Muscle of leg (tissue), 11 donors: ENCODE measurements around the gene TNNC2. TPM values are rescaled to one million over a fixed set of nuclear protein-coding genes. Genes with fewer than 3 reads are reported as not detected.
"Not testable (repeated sequence)": the region's sequence is repeated elsewhere in the genome, so short reads cannot be mapped to it uniquely, and the experiment has no call there.

Experiments used
- DNase-seq: peaks from one replicate; pipeline ENCODE4 v3.0.0; 2013
- H3K27ac ChIP-seq: one replicate; pipeline ENCODE4 v1.5.1; 2013; ENCODE audit warnings: mild to moderate bottlenecking, low read length, control low read depth
- H3K27me3 ChIP-seq: one replicate; pipeline ENCODE4 v1.6.1; 2013; ENCODE audit warnings: low read length; ENCODE audit not compliant: control insufficient read depth, insufficient read depth
- H3K36me3 ChIP-seq: one replicate; pipeline ENCODE4 v1.6.1; 2013; ENCODE audit warnings: low read length; ENCODE audit not compliant: control insufficient read depth, insufficient read depth
- H3K4me1 ChIP-seq: one replicate; pipeline ENCODE4 v1.6.1; 2013; ENCODE audit warnings: low read length; ENCODE audit not compliant: control insufficient read depth, insufficient read depth
- H3K4me3 ChIP-seq: one replicate; pipeline ENCODE4 v1.5.1; 2013; ENCODE audit warnings: low read length, control low read depth
- H3K9me3 ChIP-seq: replicated peaks from 2 replicates; pipeline ENCODE4 v1.6.1; 2013; ENCODE audit warnings: low read depth, low read length; ENCODE audit not compliant: control insufficient read depth
- WGBS: methylation state at CpG from one replicate; pipeline ENCODE4 v1.1.5; 2013; ENCODE audit warnings: missing lambda C conversion rate; ENCODE audit not compliant: insufficient coverage; 5-methylcytosine and 5-hydroxymethylcytosine counted together
- polyA plus RNA-seq, 8 donors: library from polyadenylated mRNA; unstranded; fragments of 120-200 nt; gene quantifications; one replicate each; pipeline versions ENCODE4 v1.2.1 to v1.2.3, GENCODE V29; 2013; ENCODE audit warnings: inconsistent platforms in 1 of 8, low replicate concordance in 1 of 8; ENCODE audit not compliant: insufficient read length in 8 of 8, insufficient read depth in 1 of 8
- total RNA-seq: library from RNA; stranded (reverse); fragments of 120-200 nt; gene quantifications from one replicate; pipeline ENCODE4 v1.2.4, GENCODE V29; 2013

The TNNC2 gene
- total and polyA plus RNA-seq, 9 donors = 3,151 to 8,511 (median 6,530) TPM

- H3K9me3 ChIP-seq = no peaks in the 10 kb centered on the region
- DNase-seq = peak; percentile 68
- peaks cover 29% of the 10 kb centered on the region for H3K36me3 ChIP-seq
- no peaks in the 10 kb centered on the region for H3K27me3 ChIP-seq
- H3K4me1 ChIP-seq = peaks cover 32% of the 10 kb centered on the region
- 33% methylated on average over 4 of the region's 5 CpGs for WGBS
- peak overlapping the region; percentile 5 for H3K4me3 ChIP-seq
- H3K27ac ChIP-seq = peak overlapping the region; percentile 59
These were observed 8.7 kb upstream of the TNNC2 start for GRCh38 chr20:45835825-45836224.

DNA sequence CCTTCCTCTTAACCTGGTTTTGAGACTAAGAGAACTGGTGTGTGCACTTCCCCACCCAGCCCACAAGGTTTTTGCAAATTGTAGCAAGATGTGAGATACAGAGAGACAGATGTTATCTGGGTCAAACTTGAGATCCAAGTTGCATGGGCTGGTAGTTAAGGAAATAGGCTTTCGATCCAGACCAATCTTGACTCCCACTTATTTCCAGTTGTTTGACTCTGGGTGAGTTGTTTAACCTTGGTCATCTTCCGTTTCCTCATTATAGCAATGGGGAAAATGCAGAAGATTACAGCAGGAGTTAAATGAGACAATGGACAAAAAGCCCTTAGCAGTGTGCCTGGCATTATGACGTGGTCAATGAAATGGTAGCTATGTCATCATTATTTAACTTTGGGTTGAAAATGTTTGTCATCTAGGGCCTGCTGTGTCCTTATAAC, 8.2 kb upstream of the TNNC2 start:
- no peaks in the 10 kb centered on the region for H3K27me3 ChIP-seq
- WGBS = 80% methylated on average over 1 of the region's 3 CpGs
- DNase-seq = no peak
- H3K36me3 ChIP-seq = peaks cover 25% of the 10 kb centered on the region
- peaks cover 32% of the 10 kb centered on the region for H3K4me1 ChIP-seq
- H3K27ac ChIP-seq = peak overlapping the region; percentile 59
- no peaks in the 10 kb centered on the region for H3K9me3 ChIP-seq
- H3K4me3 ChIP-seq = peak overlapping the region; percentile 5

DNA sequence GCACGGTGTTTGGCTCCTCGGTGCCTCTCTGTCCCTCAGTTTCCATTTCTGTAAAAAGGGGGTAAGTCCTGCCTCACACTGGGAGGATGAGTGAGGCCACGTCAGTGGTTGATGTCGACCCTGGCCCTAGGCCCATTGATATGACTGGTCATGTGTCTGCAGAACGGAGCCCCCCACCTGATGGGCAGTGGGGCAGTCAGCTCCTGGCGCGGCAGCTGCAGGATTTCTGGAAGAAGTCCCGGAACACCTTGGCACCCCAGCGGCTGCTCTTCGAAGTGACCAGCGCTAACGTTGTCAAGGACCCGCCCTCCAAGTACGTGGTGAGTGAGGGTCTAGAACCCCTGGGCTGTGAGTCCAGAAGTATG, 7.7 kb upstream of the TNNC2 start:
- no peak for DNase-seq
- 76% methylated on average over 12 of the region's 14 CpGs for WGBS
- Histone ChIP-seq H3K4me3 (peak overlapping the region; percentile 61), H3K9me3 (no peaks in the 10 kb centered on the region), H3K27ac (peak overlapping the region; percentile 94), H3K27me3 (no peaks in the 10 kb centered on the region), H3K4me1 (peaks cover 36% of the 10 kb centered on the region), H3K36me3 (peaks cover 20% of the 10 kb centered on the region)

- Histone ChIP-seq H3K27ac (peak overlapping the region; percentile 94), H3K36me3 (peaks cover 20% of the 10 kb centered on the region), H3K9me3 (no peaks in the 10 kb centered on the region), H3K4me3 (peak overlapping the region; percentile 61), H3K4me1 (peaks cover 40% of the 10 kb centered on the region), H3K27me3 (no peaks in the 10 kb centered on the region)
- peak; percentile 89 for DNase-seq
- WGBS = 1% methylated on average over 68 of the region's 71 CpGs
These were observed 7.0 kb upstream of the TNNC2 start for GRCh38 chr20:45833883-45834796.

- H3K36me3 ChIP-seq = peaks cover 20% of the 10 kb centered on the region
- peak; percentile 91 for DNase-seq
- H3K4me3 ChIP-seq = peak within 1 kb of the TSS; percentile 61
- WGBS = 5% methylated on average over 25 of the region's 35 CpGs
- peak within 1 kb of the TSS; percentile 94 for H3K27ac ChIP-seq
- peaks cover 49% of the 10 kb centered on the region for H3K4me1 ChIP-seq
- H3K9me3 ChIP-seq = no peaks in the 10 kb centered on the region
- H3K27me3 ChIP-seq = no peaks in the 10 kb centered on the region
These were observed 6.1 kb upstream of the TNNC2 start, which contains the start of gene SNX21 for GRCh38 chr20:45833030-45833882. Gene SNX21, plus strand, starts transcription at chr20:45833799. Its CDS starts 121 bp downstream, at chr20:45833920.

GRCh38 chr20:45832619-45833018, 5.5 kb upstream of the TNNC2 start:
- H3K4me3 ChIP-seq = no peak overlapping the region
- peaks cover 53% of the 10 kb centered on the region for H3K4me1 ChIP-seq
- H3K27me3 ChIP-seq = no peaks in the 10 kb centered on the region
- no peaks in the 10 kb centered on the region for H3K9me3 ChIP-seq
- H3K36me3 ChIP-seq = peaks cover 20% of the 10 kb centered on the region
- WGBS = 60% methylated on average over 1 of the region's 4 CpGs
- no peak for DNase-seq
- peak overlapping the region; percentile 94 for H3K27ac ChIP-seq

- DNase-seq, H3K27ac ChIP-seq, H3K4me3 ChIP-seq, H3K9me3 ChIP-seq, H3K27me3 ChIP-seq, H3K36me3 ChIP-seq: not testable (repeated sequence)
- WGBS = 100% methylated on average over 1 of the region's 4 CpGs
- peaks cover 49% of the 10 kb centered on the region for H3K4me1 ChIP-seq
These were observed 2.6 kb upstream of the TNNC2 start for GRCh38 chr20:45829673-45830106.

DNA sequence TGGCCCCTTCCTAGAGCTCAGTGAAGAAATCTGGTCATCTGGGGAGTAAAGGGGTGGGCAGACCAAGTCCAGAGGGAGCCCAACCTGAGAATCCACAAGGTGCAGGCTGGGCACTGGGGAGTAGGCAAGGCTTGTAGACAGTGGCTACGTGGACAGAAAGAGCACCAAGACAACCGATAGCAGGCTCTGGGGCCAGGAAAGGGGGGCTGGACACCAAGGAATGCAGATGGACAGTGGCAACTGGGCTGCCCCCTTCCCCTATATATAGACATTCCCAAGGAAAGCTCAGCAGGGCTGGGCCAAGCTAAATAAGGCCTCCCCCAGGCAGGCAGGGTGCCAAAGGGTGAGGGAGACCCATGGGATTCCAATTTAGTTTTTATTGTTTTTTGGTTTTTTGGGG, 1.5 kb upstream of the TNNC2 start:
- peak overlapping the region; percentile 96 for H3K27ac ChIP-seq
- WGBS = 73% methylated on average over 2 of the region's 2 CpGs
- H3K9me3 ChIP-seq = no peaks in the 10 kb centered on the region
- H3K36me3 ChIP-seq = peaks cover 9% of the 10 kb centered on the region
- H3K4me1 ChIP-seq = peaks cover 52% of the 10 kb centered on the region
- DNase-seq = peak; percentile 87
- peaks cover 8% of the 10 kb centered on the region for H3K27me3 ChIP-seq
- H3K4me3 ChIP-seq = no peak overlapping the region

DNA sequence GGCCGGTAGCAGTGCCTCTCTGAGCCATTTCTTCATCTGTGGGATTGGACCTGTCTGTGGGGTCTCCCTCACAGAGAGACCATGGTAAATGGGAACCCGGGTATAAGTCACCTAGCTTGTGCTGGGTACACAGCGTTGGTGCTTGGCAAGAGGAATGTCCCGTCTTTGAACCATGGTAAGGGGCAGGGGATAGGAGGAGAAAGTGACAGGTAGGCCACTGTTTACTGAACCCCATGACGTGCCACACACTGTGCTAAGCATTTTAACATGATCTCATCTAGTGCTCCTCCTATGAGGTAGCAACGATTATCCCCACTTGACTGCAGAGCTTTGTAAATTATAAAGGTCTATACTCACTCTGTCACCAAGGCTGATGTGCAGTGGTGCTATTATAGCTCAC, 600 bp upstream of the TNNC2 start:
- H3K9me3 ChIP-seq = no peaks in the 10 kb centered on the region
- H3K4me1 ChIP-seq = peaks cover 51% of the 10 kb centered on the region
- H3K4me3 ChIP-seq = peak overlapping the region; percentile 48
- peaks cover 17% of the 10 kb centered on the region for H3K27me3 ChIP-seq
- peaks cover 18% of the 10 kb centered on the region for H3K36me3 ChIP-seq
- no peak for DNase-seq
- peak overlapping the region; percentile 96 for H3K27ac ChIP-seq
- 84% methylated on average over 3 of the region's 6 CpGs for WGBS
